MM.1S (cell line): ENCODE data around the gene MIPEP.

Source experiments
- CTCF ChIP-seq: fragments of 300-600 bp; sonication (generic); IDR thresholded peaks from 2 replicates; pipeline ENCODE4 v1.5.1; 2016; ENCODE audit warnings: antibody characterized with exemption, low read length, mixed read lengths
- EZH2phosphoT487 ChIP-seq: fragments of 300-600 bp; sonication (generic); IDR thresholded peaks from 2 replicates; pipeline ENCODE4 v1.6.1; 2018; ENCODE audit warnings: antibody characterized with exemption, low read length

DNA sequence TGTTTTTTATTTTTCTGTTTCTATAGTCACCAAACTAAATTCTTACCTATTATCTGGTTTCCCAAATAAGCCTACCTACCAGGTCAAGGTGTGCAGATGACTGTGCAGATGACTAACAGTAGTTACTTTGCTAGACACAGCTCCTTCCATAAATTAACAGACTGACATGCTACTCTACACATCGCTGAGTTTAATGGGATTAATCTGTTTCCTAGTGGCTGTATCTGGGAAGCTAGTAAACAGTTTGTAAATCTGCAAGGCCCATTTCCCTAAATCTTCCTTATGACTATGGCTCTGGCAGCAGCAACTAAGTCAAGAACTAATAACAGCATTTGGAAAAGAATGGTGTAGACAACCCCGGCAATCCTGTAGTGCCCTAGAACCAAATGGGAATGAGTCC lies 27.9 kb downstream of the MIPEP start:
- TF ChIP-seq CTCF (no peak), EZH2phosphoT487 (no peak)
